ENCODE results near the gene RPS15.

RPS15 gene

GRCh38 chr19:1487576-1488281, 49.5 kb downstream of the RPS15 start:
- no peak overlapping the region for H3K27ac ChIP-seq
- no peaks in the 10 kb centered on the region for H3K27me3 ChIP-seq (ENCODE audit: insufficient read depth, low read depth, severe bottlenecking)
- TF ChIP-seq CTCF (IDR thresholded peaks at IDR 0.05; ENCODE audit: low read depth, low read length) = no peak

GRCh38 chr19:1488282-1488601, 50.0 kb downstream of the RPS15 start:
- Histone ChIP-seq H3K27ac (no peak overlapping the region), H3K9me3 (ENCODE audit: severe bottlenecking) (no peaks in the 10 kb centered on the region), H3K4me3 (ENCODE audit: low read depth, low read length) (no peak overlapping the region), H3K36me3 (no peaks in the 10 kb centered on the region), H3K27me3 (ENCODE audit: insufficient read depth, low read depth, severe bottlenecking) (no peaks in the 10 kb centered on the region)
- DNase-seq = no peak
- TF ChIP-seq CTCF (IDR thresholded peaks at IDR 0.05; ENCODE audit: low read depth, low read length) = no peak

More at GRCh38 chr19:1487576-1488281, 49.5 kb downstream of the RPS15 start:
- Histone ChIP-seq H3K4me3 (ENCODE audit: low read depth, low read length) (no peak overlapping the region), H3K36me3 (no peaks in the 10 kb centered on the region), H3K9me3 (ENCODE audit: severe bottlenecking) (no peaks in the 10 kb centered on the region)
- no peak for DNase-seq

GRCh38 chr19:1489463-1490310, 51.5 kb downstream of the RPS15 start:
- Histone ChIP-seq H3K27ac (peak overlapping the region; percentile 93), H3K36me3 (no peaks in the 10 kb centered on the region), H3K4me3 (ENCODE audit: low read depth, low read length) (peak overlapping the region; percentile 56), H3K9me3 (ENCODE audit: severe bottlenecking) (no peaks in the 10 kb centered on the region), H3K27me3 (ENCODE audit: insufficient read depth, low read depth, severe bottlenecking) (no peaks in the 10 kb centered on the region)
- no peak for DNase-seq
- no peak for TF ChIP-seq CTCF (IDR thresholded peaks at IDR 0.05; ENCODE audit: low read depth, low read length)
